Endodermal cell (in vitro differentiated cells): ENCODE measurements around the gene SRCAP. TPM values are rescaled to one million over a fixed set of nuclear protein-coding genes. Genes with fewer than 3 reads are reported as not detected.
A peak's percentile ranks its signal among the peaks of the same experiment; 100 is the strongest.

Experiments
- DNase-seq: peaks from one replicate; pipeline ENCODE4 v3.0.0-alpha.2; 2017
- H3K27ac ChIP-seq: 2 replicates; pipeline ENCODE4 v1.5.1; 2013; ENCODE audit warnings: mild to moderate bottlenecking, low read depth, low read length, moderate library complexity
- H3K27me3 ChIP-seq: 2 replicates; pipeline ENCODE4 v1.6.1; 2013; ENCODE audit warnings: mild to moderate bottlenecking, low read length, moderate library complexity; ENCODE audit not compliant: insufficient read depth, control insufficient read depth, poor library complexity, severe bottlenecking
- H3K36me3 ChIP-seq: 2 replicates; pipeline ENCODE4 v1.7.0; 2013; ENCODE audit warnings: mild to moderate bottlenecking, low read length, moderate library complexity; ENCODE audit not compliant: control insufficient read depth, insufficient read depth
- H3K4me1 ChIP-seq: one replicate; pipeline ENCODE4 v1.7.0; 2013; ENCODE audit warnings: low read length; ENCODE audit not compliant: control insufficient read depth, insufficient read depth
- H3K4me3 ChIP-seq: 2 replicates; pipeline ENCODE4 v1.5.1; 2013; ENCODE audit warnings: mild to moderate bottlenecking, low read length, moderate library complexity
- H3K9ac ChIP-seq: 2 replicates; pipeline ENCODE4 v1.6.1; 2013; ENCODE audit warnings: mild to moderate bottlenecking, low read length, moderate library complexity; ENCODE audit not compliant: poor library complexity, severe bottlenecking; ENCODE audit errors: extremely low read depth
- H3K9me3 ChIP-seq: 2 replicates; pipeline ENCODE4 v1.6.1; 2013; ENCODE audit warnings: mild to moderate bottlenecking, low read length, moderate library complexity; ENCODE audit not compliant: control insufficient read depth
- H3K27ac Mint-ChIP-seq: 2 replicates; pipeline ENCODE4 v1.8.0; 2020; ENCODE audit warnings: mixed read lengths
- H3K27me3 Mint-ChIP-seq: 2 replicates; pipeline ENCODE4 v1.8.0; 2021; ENCODE audit warnings: mild to moderate bottlenecking, mixed read lengths; ENCODE audit not compliant: insufficient read depth
- H3K36me3 Mint-ChIP-seq: 2 replicates; pipeline ENCODE4 v1.8.0; 2020; ENCODE audit warnings: low read depth, mixed read lengths
- H3K4me1 Mint-ChIP-seq: 2 replicates; pipeline ENCODE4 v1.8.0; 2020; ENCODE audit warnings: mixed read lengths
- H3K4me3 Mint-ChIP-seq: 2 replicates; pipeline ENCODE4 v1.8.0; 2020; ENCODE audit warnings: mild to moderate bottlenecking, moderate library complexity, mixed read lengths
- H3K9me3 Mint-ChIP-seq: 2 replicates; pipeline ENCODE4 v1.8.0; 2020; ENCODE audit warnings: mild to moderate bottlenecking, mixed read lengths
- WGBS, 2 experiments: methylation state at CpG; one replicate each; pipeline versions ENCODE4 v1.1.5 to v1.1.7; 2013; ENCODE audit warnings: missing lambda C conversion rate in 2 of 2, mixed read lengths in 1 of 2; ENCODE audit not compliant: insufficient coverage in 1 of 2, insufficient read length in 1 of 2; 5-methylcytosine and 5-hydroxymethylcytosine counted together
- total RNA-seq, 2 donors: library from RNA; stranded (reverse); fragmentation: NEBNext Ultra II Directional in 1 of 2; extraction: Animal tissue kit (Norgen Biotek cat#: 25700) in 1 of 2; gene quantifications; 2 replicates in 1 of 2; 3 replicates in 1 of 2; pipeline ENCODE4 v1.2.1, GENCODE V29; 2021
- TF ChIP-seq, protein P1 (sequence below): fragments of 200-600 bp; sonication (generic); conservative IDR thresholded peaks from 2 replicates; pipeline ENCODE4 v1.5.0; 2021; ENCODE audit warnings: antibody characterized with exemption, mild to moderate bottlenecking

The SRCAP gene
- total RNA-seq, 2 donors from 2014 or later = 57.7 to 66.9 TPM

GRCh38 chr16:30697264-30698138 lies 1.5 kb upstream of the SRCAP start:
- H3K4me1 Mint-ChIP-seq = peaks cover 16% of the 10 kb centered on the region
- TF ChIP-seq, protein P1, sequence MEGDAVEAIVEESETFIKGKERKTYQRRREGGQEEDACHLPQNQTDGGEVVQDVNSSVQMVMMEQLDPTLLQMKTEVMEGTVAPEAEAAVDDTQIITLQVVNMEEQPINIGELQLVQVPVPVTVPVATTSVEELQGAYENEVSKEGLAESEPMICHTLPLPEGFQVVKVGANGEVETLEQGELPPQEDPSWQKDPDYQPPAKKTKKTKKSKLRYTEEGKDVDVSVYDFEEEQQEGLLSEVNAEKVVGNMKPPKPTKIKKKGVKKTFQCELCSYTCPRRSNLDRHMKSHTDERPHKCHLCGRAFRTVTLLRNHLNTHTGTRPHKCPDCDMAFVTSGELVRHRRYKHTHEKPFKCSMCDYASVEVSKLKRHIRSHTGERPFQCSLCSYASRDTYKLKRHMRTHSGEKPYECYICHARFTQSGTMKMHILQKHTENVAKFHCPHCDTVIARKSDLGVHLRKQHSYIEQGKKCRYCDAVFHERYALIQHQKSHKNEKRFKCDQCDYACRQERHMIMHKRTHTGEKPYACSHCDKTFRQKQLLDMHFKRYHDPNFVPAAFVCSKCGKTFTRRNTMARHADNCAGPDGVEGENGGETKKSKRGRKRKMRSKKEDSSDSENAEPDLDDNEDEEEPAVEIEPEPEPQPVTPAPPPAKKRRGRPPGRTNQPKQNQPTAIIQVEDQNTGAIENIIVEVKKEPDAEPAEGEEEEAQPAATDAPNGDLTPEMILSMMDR = no peak
- H3K36me3 Mint-ChIP-seq = peaks cover 17% of the 10 kb centered on the region
- Histone ChIP-seq H3K4me1 (no peaks in the 10 kb centered on the region), H3K36me3 (peaks cover 25% of the 10 kb centered on the region), H3K9me3 (no peaks in the 10 kb centered on the region), H3K9ac (peak overlapping the region; percentile 100), H3K27ac (peak overlapping the region; percentile 100), H3K27me3 (peaks cover 22% of the 10 kb centered on the region), H3K4me3 (peak overlapping the region; percentile 99)
- no peak for DNase-seq
- WGBS, 2 experiments = 17 to 25% methylated on average over 20 to 26 of the region's 26 CpGs
- peak overlapping the region; percentile 81 for H3K4me3 Mint-ChIP-seq
- H3K27me3 Mint-ChIP-seq = peaks cover 49% of the 10 kb centered on the region
- H3K27ac Mint-ChIP-seq = peak overlapping the region; percentile 100
- no peaks in the 10 kb centered on the region for H3K9me3 Mint-ChIP-seq

GRCh38 chr16:30698139-30698815 lies 694 bp upstream of the SRCAP start:
- peak overlapping the region; percentile 100 for H3K27ac ChIP-seq
- TF ChIP-seq, protein P1 = no peak
- H3K4me3 ChIP-seq = peak overlapping the region; percentile 99
- peak overlapping the region; percentile 100 for H3K9ac ChIP-seq
- Mint-ChIP-seq H3K36me3 (peaks cover 21% of the 10 kb centered on the region), H3K4me1 (peaks cover 14% of the 10 kb centered on the region), H3K9me3 (no peaks in the 10 kb centered on the region), H3K27ac (peak overlapping the region; percentile 100), H3K4me3 (peak overlapping the region; percentile 81), H3K27me3 (peaks cover 41% of the 10 kb centered on the region)
- no peaks in the 10 kb centered on the region for H3K9me3 ChIP-seq
- peaks cover 15% of the 10 kb centered on the region for H3K27me3 ChIP-seq
- no peaks in the 10 kb centered on the region for H3K4me1 ChIP-seq
- WGBS, 2 experiments = 0% methylated on average over 18 to 74 of the region's 76 CpGs
- peaks cover 29% of the 10 kb centered on the region for H3K36me3 ChIP-seq
- peak; percentile 99 for DNase-seq

GRCh38 chr16:30699615-30700099 lies 686 bp downstream of the SRCAP start:
- Mint-ChIP-seq H3K36me3 (peaks cover 32% of the 10 kb centered on the region), H3K4me3 (peak overlapping the region; percentile 81), H3K9me3 (no peaks in the 10 kb centered on the region), H3K27ac (peak overlapping the region; percentile 94), H3K4me1 (peaks cover 12% of the 10 kb centered on the region), H3K27me3 (peaks cover 28% of the 10 kb centered on the region)
- TF ChIP-seq, protein P1 = no peak
- DNase-seq = no peak
- WGBS, 2 experiments = 53 to 70% methylated on average over 5 to 7 of the region's 8 CpGs
- Histone ChIP-seq H3K9me3 (no peaks in the 10 kb centered on the region), H3K27me3 (peaks cover 8% of the 10 kb centered on the region), H3K4me1 (no peaks in the 10 kb centered on the region), H3K36me3 (peaks cover 39% of the 10 kb centered on the region), H3K27ac (peak overlapping the region; percentile 100), H3K9ac (peak overlapping the region; percentile 100), H3K4me3 (peak overlapping the region; percentile 99)
